OCI-LY7 (cell line): ENCODE results near the gene NHLRC4.

Experiments
- CTCF ChIP-seq: fragments of 200-600 bp; sonication (generic); conservative IDR thresholded peaks from 2 replicates; pipeline ENCODE4 v1.5.1; 2014; ENCODE audit warnings: mild to moderate bottlenecking, antibody characterized with exemption, low read length, moderate library complexity, mixed read lengths
- EZH2phosphoT487 ChIP-seq: fragments of 200-600 bp; sonication (generic); IDR thresholded peaks from 2 replicates; pipeline ENCODE4 v1.6.1; 2018; ENCODE audit warnings: low read depth, borderline replicate concordance, mild to moderate bottlenecking, mixed run types, antibody characterized with exemption, low read length, moderate library complexity, mixed read lengths

GRCh38 chr16:586645-587590, 20.1 kb downstream of the NHLRC4 start:
- TF ChIP-seq CTCF (no peak), EZH2phosphoT487 (no peak)
